ENCODE results near the gene UST.
"Not testable (repeated sequence)": the region's sequence is repeated elsewhere in the genome, so short reads cannot be mapped to it uniquely, and the experiment has no call there.

Gene UST

DNA sequence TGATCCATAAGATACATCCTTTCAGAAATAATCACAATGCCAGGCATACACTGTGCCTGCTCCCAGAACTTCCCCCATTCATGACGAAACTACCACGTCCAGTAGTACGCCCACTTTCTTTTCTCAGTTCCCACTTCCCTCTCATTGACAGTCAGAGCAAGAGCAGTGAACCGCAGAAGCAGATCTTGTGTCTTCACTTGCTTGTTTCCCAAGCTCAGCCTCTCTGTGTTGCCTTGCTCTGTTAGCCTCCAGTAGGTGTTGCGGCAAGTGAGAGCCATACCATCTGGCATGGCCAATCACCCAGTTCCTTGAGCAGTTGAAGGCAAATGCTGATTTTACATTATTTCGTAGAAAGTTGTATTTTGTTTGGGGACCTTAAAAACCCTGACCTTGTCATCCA lies 11.7 kb downstream of the UST start:
- Histone ChIP-seq H3K9me3 (replicated peaks in 1 of 11) (peaks cover 0 to 17% (median 8%) of the 10 kb centered on the region in 11 experiments; a peak in 14 of 22 replicates), H3K4me1 (peaks cover 58 to 76% (median 66%) of the 10 kb centered on the region in 10 experiments), H3K9ac (peak overlapping the region; percentile 66 to 90 (median 78)), H3K4me3 (peak overlapping the region in 3 of 10 experiments; percentile 17 to 21 (median 18); a peak in 2 of 20 replicates), H3K27ac (peak overlapping the region; percentile 88 to 99 (median 92)), H4K20me1 (no peaks in the 10 kb centered on the region), H3K27me3 (no peaks in the 10 kb centered on the region), H3K36me3 (no peaks in the 10 kb centered on the region), H3K4me2 (peak overlapping the region; percentile 86 to 98 (median 92))
- TF ChIP-seq Cebpa-rat (IDR thresholded peaks at IDR 0.05): peak; percentile 80 to 100 (median 93)

DNA sequence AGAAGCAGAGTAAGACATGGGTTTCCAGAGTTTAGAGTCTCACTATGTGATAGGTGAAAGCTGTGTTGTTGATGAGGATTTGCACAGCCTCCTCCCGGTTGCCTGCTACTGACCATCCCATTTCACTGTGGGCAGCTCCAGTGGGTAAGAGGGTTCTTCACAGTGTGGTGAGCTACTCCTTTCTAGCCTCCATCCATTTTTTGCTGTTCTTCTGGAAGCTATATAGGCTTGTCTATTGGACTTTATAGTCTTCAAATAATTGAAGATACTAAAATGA lies 13.4 kb downstream of the UST start:
- Histone ChIP-seq H3K9me3 (replicated peaks in 1 of 11) (peaks cover 0 to 20% (median 10%) of the 10 kb centered on the region in 11 experiments; a peak in 10 of 22 replicates), H3K27me3 (no peaks in the 10 kb centered on the region), H3K36me3 (no peaks in the 10 kb centered on the region), H3K9ac (peak overlapping the region; percentile 66 to 90 (median 78)), H3K4me2 (peak overlapping the region; percentile 86 to 98 (median 92)), H4K20me1 (no peaks in the 10 kb centered on the region; a peak in 1 of 22 replicates), H3K4me1 (peaks cover 67 to 87% (median 73%) of the 10 kb centered on the region in 10 experiments), H3K27ac (peak overlapping the region; percentile 88 to 99 (median 92)), H3K4me3 (peak overlapping the region; percentile 45 to 65 (median 52))
- no peak for TF ChIP-seq Cebpa-rat (IDR thresholded peaks at IDR 0.05)

DNA sequence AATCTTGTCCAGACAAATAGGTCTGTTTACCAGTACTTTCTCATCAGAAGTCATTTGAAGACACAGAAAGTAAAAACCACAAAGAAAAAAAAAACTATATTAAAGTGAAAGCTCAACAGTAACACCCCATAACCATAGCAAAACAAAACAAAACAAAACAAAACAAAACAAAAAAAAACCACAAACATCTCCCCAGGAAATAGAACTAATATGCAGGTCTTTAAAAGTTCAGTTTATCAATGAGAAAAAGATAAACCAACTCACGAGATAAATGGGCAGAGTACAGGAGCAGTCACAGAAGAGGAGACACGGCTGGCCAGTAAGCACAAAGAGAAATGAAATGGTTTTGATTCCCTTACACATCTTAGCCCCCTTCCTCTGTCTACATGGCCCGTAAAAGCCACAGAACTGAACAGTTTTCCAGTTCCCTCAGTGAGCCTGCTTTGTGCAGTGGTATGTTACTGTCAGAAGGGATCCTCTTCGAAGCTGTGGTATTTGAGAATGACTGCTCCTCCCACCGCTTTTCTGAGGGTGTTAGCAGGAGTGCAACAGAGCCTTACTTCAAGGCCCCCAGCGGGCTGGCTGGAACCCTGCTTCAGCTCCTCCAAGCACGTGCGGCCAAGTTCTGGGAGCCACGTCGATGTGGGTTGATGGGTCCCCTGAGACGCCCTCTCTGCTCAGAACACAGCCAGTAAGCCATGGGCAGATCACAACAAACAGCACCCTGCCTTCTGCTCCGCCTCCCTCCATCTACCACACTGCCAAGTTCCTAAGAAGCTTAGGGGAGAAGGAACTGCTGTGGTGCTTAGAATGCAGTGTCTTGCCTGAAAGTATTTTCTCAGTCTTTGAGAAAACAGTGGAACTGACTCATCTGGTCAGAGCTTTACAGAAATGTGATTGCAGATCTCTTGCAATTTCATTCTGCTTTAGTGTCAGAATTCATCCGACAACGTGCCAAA lies 14.0 kb downstream of the UST start:
- peaks cover 67 to 87% (median 73%) of the 10 kb centered on the region in 10 experiments for H3K4me1 ChIP-seq
- H3K9ac ChIP-seq: peak overlapping the region; percentile 66 to 90 (median 78)
- H4K20me1 ChIP-seq: peaks cover 0 to 3% (median 0%) of the 10 kb centered on the region in 11 experiments; a peak in 2 of 22 replicates
- H3K27me3 ChIP-seq: no peaks in the 10 kb centered on the region
- no peak for TF ChIP-seq Cebpa-rat (IDR thresholded peaks at IDR 0.05)
- no peaks in the 10 kb centered on the region for H3K36me3 ChIP-seq
- H3K27ac ChIP-seq: peak overlapping the region; percentile 88 to 99 (median 92)
- peaks cover 0 to 20% (median 8%) of the 10 kb centered on the region in 11 experiments; a peak in 10 of 22 replicates for H3K9me3 ChIP-seq (replicated peaks in 1 of 11)
- peak overlapping the region; percentile 45 to 65 (median 56) for H3K4me3 ChIP-seq
- peak overlapping the region; percentile 86 to 98 (median 92) for H3K4me2 ChIP-seq

DNA sequence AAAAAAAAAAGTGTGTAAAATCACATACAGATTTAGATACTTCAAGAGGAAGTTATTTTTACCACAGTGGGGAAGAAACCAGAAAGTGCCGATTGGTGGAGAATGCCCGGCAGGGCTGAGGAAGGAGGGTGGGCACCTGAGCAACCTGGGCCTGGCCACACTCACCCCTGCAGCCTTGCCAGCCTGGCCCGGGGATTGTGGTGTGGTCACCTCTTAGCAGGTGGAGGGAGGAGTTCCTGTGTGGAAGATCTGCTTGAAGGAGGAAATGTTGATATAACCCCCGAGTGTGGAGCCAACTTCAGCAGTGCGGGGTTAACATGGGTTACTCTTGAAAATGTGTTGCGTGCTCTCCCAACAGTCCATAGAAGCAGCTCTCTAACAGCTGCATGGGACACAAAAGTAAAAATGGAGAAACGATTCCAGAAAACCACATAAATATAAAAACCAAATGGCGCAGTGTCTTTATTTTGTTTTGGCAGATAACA lies 14.7 kb downstream of the UST start:
- Histone ChIP-seq H4K20me1 (peaks cover 0 to 11% (median 0%) of the 10 kb centered on the region in 11 experiments; a peak in 3 of 22 replicates), H3K27me3 (no peaks in the 10 kb centered on the region), H3K4me2 (peak overlapping the region; percentile 86 to 98 (median 92)), H3K27ac (peak overlapping the region; percentile 88 to 99 (median 92)), H3K9me3 (replicated peaks in 1 of 11) (peaks cover 0 to 14% (median 7%) of the 10 kb centered on the region in 11 experiments; a peak in 9 of 22 replicates), H3K9ac (peak overlapping the region; percentile 66 to 90 (median 78)), H3K4me3 (peak overlapping the region; percentile 45 to 65 (median 56)), H3K4me1 (peaks cover 67 to 87% (median 72%) of the 10 kb centered on the region in 10 experiments), H3K36me3 (no peaks in the 10 kb centered on the region)
- TF ChIP-seq Cebpa-rat (IDR thresholded peaks at IDR 0.05): no peak

DNA sequence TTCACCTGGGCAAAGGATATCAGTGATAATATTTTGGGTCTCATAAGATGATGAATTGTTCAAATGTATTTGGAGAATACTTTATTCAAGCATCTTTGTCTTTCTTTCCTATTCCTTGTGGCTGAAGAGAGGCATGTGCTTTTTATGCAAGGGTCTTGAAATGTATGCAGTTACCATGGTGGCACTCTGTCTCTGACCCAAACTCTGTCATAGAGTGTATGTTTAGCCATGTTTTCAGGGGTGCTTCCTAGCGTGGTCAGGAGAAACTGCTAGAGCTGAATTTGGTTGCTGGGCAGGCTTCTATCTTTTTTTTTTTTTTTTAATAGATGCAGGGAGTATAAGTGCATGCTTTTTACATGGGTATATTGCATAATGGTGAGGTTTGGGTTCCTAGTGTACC lies 15.4 kb downstream of the UST start:
- peak overlapping the region; percentile 66 to 90 (median 78); a peak in 20 of 22 replicates for H3K9ac ChIP-seq

DNA sequence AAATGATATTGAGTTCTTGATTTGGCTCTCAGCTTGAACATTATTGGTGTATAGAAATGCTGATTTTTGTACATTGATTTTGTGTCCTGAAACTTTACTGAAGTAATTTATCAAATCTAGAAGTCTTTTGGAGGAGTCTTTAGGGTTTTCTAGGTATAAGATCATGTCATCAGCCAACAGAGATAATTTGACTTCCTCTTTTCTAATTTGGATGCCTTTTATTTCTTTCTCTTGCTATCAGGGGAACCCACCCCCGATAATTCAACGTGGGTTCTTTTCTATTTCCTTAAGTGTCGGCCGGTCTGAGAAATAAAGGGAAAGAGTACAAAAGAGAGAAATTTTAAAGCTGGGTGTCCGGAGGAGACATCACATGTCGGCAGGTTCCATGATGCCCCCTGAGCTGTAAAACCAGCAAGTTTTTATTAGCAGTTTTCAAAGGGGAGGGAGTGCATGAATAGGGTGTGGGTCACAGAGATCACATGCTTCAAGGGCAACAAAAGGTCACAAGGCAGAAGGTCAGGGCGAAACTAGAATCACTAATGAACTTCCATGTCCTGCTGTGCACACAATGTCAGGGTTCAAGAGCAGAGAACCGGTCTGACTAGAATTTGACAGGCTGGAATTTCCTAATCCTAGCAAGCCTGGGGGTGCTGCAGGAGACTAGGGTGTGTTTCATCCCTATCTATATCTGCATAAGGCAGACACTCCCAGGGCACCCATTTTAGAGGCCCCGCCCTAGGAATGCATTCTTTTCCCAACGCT lies 17.6 kb downstream of the UST start:
- not testable (repeated sequence) for H3K36me3 ChIP-seq, H3K9ac ChIP-seq, H3K27me3 ChIP-seq, H3K4me3 ChIP-seq, H3K27ac ChIP-seq
- Histone ChIP-seq H3K9me3 (replicated peaks in 1 of 11) (peaks cover 0 to 14% (median 7%) of the 10 kb centered on the region in 11 experiments; a peak in 9 of 22 replicates), H3K4me1 (peaks cover 39 to 67% (median 47%) of the 10 kb centered on the region in 10 experiments), H3K4me2 (peak overlapping the region; percentile 20 to 60 (median 32); a peak in 13 of 22 replicates), H4K20me1 (peaks cover 0 to 37% (median 0%) of the 10 kb centered on the region in 11 experiments; a peak in 4 of 22 replicates)

More for the DNA sequence above, 15.4 kb downstream of the UST start:
- peak overlapping the region in 9 of 10 experiments; percentile 45 to 65 (median 56); a peak in 13 of 20 replicates for H3K4me3 ChIP-seq
- no peak for TF ChIP-seq Cebpa-rat (IDR thresholded peaks at IDR 0.05)
- peaks cover 0 to 14% (median 7%) of the 10 kb centered on the region in 11 experiments; a peak in 9 of 22 replicates for H3K9me3 ChIP-seq (replicated peaks in 1 of 11)
- H3K27me3 ChIP-seq: no peaks in the 10 kb centered on the region
- peak overlapping the region; percentile 86 to 98 (median 92) for H3K4me2 ChIP-seq
- H3K27ac ChIP-seq: peak overlapping the region; percentile 88 to 99 (median 92); a peak in 21 of 22 replicates
- H4K20me1 ChIP-seq: peaks cover 0 to 15% (median 0%) of the 10 kb centered on the region in 11 experiments; a peak in 3 of 22 replicates
- H3K36me3 ChIP-seq: no peaks in the 10 kb centered on the region
- H3K4me1 ChIP-seq: peaks cover 60 to 80% (median 68%) of the 10 kb centered on the region in 10 experiments

DNA sequence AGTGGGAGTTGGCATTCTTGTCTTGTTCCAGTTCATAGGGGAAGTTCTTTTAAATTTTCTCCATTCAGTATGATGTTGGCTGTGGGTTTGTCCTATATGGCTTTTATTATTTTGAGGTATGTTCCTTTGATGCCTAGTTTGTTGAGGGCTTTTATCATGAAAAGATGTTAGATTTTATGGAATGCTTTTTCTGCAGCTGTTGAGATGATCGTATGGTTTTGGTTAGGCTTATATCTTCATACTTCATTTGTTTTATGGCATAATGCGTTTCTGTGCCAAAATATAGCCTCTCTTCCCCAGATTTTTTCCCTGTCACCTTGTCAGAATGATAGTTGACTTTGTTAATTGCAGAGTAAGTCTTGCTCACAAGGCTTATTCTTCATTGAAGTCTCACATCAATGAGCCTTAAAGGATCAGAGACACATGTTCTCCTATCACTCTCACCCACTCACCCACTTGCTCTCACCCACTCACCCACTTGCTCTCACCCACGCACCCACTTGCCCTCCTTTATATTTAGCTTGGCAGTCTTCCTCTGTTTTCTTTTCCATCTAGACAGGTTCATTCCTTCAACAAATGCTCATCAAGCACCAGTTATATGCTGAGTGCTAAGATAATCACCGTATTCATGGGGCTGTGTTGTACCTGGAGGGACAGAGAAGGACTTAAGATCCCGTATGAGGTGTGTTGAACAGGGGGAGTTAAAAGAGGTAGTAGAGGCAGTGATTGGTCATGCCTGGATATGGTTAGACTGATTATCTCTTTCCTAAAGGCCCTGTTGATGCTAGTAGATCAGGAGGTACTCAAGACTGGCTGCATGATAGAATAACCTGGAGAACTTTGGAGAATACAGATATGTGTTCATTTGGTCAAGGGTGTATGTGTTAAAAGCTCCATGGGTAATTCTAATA lies 19.3 kb downstream of the UST start:
- Histone ChIP-seq H3K9me3 (replicated peaks in 1 of 11) (peaks cover 0 to 14% (median 7%) of the 10 kb centered on the region in 11 experiments; a peak in 9 of 22 replicates), H3K27me3 (no peaks in the 10 kb centered on the region), H3K4me1 (peaks cover 32 to 69% (median 49%) of the 10 kb centered on the region in 10 experiments), H3K9ac (no peak overlapping the region), H3K36me3 (no peaks in the 10 kb centered on the region), H4K20me1 (peaks cover 0 to 54% (median 0%) of the 10 kb centered on the region in 11 experiments; a peak in 7 of 22 replicates), H3K4me2 (peak overlapping the region in 2 of 11 experiments; percentile 28; a peak in 2 of 22 replicates), H3K4me3 (no peak overlapping the region), H3K27ac (no peak overlapping the region)
- TF ChIP-seq Cebpa-rat (IDR thresholded peaks at IDR 0.05): no peak

Measured in BLaER1 treated with 17β-estradiol and CSF1 and Interleukin-3, amounts not matched to agents 10 nM and 100 nM (cell line).